Mesenchymal stem cell (in vitro differentiated cells and primary cell): Measurements from ENCODE around the gene PTPN21.

Experiments used
- DNase-seq: peaks from one replicate; pipeline ENCODE4 v3.0.0-alpha.2; 2013
- H2AFZ ChIP-seq: one replicate; pipeline ENCODE4 v1.6.1; 2013; ENCODE audit warnings: low read depth, mild to moderate bottlenecking, control low read depth, inconsistent platforms, low read length, moderate library complexity
- H2AK5ac ChIP-seq: 2 replicates; pipeline ENCODE4 v1.6.1; 2013; ENCODE audit warnings: low read length, moderate library complexity, mild to moderate bottlenecking, inconsistent platforms; ENCODE audit not compliant: severe bottlenecking
- H2BK120ac ChIP-seq: one replicate; pipeline ENCODE4 v1.6.1; 2013; ENCODE audit warnings: low read depth, mild to moderate bottlenecking, inconsistent platforms, low read length, moderate library complexity
- H2BK12ac ChIP-seq, 2 experiments: one replicate each; pipeline ENCODE4 v1.6.1; 2013; ENCODE audit warnings: inconsistent platforms in 2 of 2, low read length in 2 of 2, mild to moderate bottlenecking in 2 of 2, moderate library complexity in 2 of 2, control low read depth in 1 of 2
- H2BK15ac ChIP-seq: one replicate; pipeline ENCODE4 v1.6.1; 2013; ENCODE audit warnings: mild to moderate bottlenecking, low read depth, inconsistent platforms; ENCODE audit not compliant: poor library complexity, severe bottlenecking
- H2BK5ac ChIP-seq: 2 replicates; pipeline ENCODE4 v1.6.1; 2013; ENCODE audit warnings: low read depth, mild to moderate bottlenecking, low read length, control low read depth, inconsistent platforms; ENCODE audit not compliant: poor library complexity, severe bottlenecking
- H3K14ac ChIP-seq, 2 experiments: one replicate each; pipeline ENCODE4 v1.6.1; 2013; ENCODE audit warnings: inconsistent platforms in 2 of 2, low read length in 2 of 2, control low read depth in 1 of 2, mild to moderate bottlenecking in 1 of 2, moderate library complexity in 1 of 2
- H3K18ac ChIP-seq, 2 experiments: one replicate each; pipeline ENCODE4 v1.6.1; 2013; ENCODE audit warnings: inconsistent platforms in 2 of 2, low read length in 2 of 2, control low read depth in 1 of 2, low read depth in 1 of 2, mild to moderate bottlenecking in 1 of 2
- H3K23ac ChIP-seq, 2 experiments: one replicate each; pipeline ENCODE4 v1.6.1; 2013; ENCODE audit warnings: inconsistent platforms in 2 of 2, low read length in 2 of 2, mild to moderate bottlenecking in 2 of 2, moderate library complexity in 2 of 2, control low read depth in 1 of 2
- H3K27ac ChIP-seq: 2 replicates; pipeline ENCODE4 v1.5.1; 2013; ENCODE audit warnings: mild to moderate bottlenecking, moderate library complexity, low read length, control low read depth, inconsistent platforms; ENCODE audit not compliant: poor library complexity, severe bottlenecking
- H3K27me3 ChIP-seq, 2 experiments: 2 replicates each; pipeline versions ENCODE4 v1.6.1 to v1.7.0; 2013; ENCODE audit warnings: low read length in 2 of 2, mild to moderate bottlenecking in 2 of 2, moderate library complexity in 2 of 2, control low read depth in 1 of 2, inconsistent platforms in 1 of 2; ENCODE audit not compliant: control insufficient read depth in 1 of 2, insufficient read depth in 1 of 2
- H3K36me3 ChIP-seq, 2 experiments: 2 replicates each; pipeline versions ENCODE4 v1.6.1 to v1.7.0; 2013; ENCODE audit warnings: low read length in 2 of 2, control low read depth in 1 of 2, inconsistent platforms in 1 of 2, low read depth in 1 of 2, mild to moderate bottlenecking in 1 of 2; ENCODE audit not compliant: insufficient read depth in 2 of 2, control insufficient read depth in 1 of 2
- H3K4ac ChIP-seq, 2 experiments: one replicate each; pipeline ENCODE4 v1.6.1; 2013; ENCODE audit warnings: inconsistent platforms in 2 of 2, low read length in 2 of 2, mild to moderate bottlenecking in 2 of 2, moderate library complexity in 2 of 2, control low read depth in 1 of 2, low read depth in 1 of 2
- H3K4me1 ChIP-seq: 2 replicates; pipeline ENCODE4 v1.6.1; 2013; ENCODE audit warnings: low read depth, low read length, control low read depth; ENCODE audit not compliant: control insufficient read depth, insufficient read depth
- H3K4me2 ChIP-seq: 2 replicates; pipeline ENCODE4 v1.6.1; 2013; ENCODE audit warnings: low read length, mild to moderate bottlenecking, inconsistent platforms; ENCODE audit not compliant: poor library complexity, severe bottlenecking
- H3K4me3 ChIP-seq, 2 experiments: 2 replicates each; pipeline versions ENCODE4 v1.5.1 to v1.7.0; 2013; ENCODE audit warnings: low read length in 2 of 2, mild to moderate bottlenecking in 2 of 2, control low read depth in 1 of 2, low read depth in 1 of 2; ENCODE audit not compliant: insufficient read depth in 1 of 2
- H3K79me1 ChIP-seq: replicated peaks from 2 replicates; pipeline ENCODE4 v1.6.1; 2013; ENCODE audit warnings: mild to moderate bottlenecking, control low read depth, low read length, inconsistent platforms; ENCODE audit not compliant: poor library complexity, severe bottlenecking
- H3K9ac ChIP-seq: 2 replicates; pipeline ENCODE4 v1.7.0; 2013; ENCODE audit warnings: mild to moderate bottlenecking, low read length, moderate library complexity
- H3K9me3 ChIP-seq: 2 replicates; pipeline ENCODE4 v1.7.0; 2013; ENCODE audit warnings: mild to moderate bottlenecking, low read length; ENCODE audit not compliant: control insufficient read depth
- H4K8ac ChIP-seq: one replicate; pipeline ENCODE4 v1.6.1; 2013; ENCODE audit warnings: inconsistent platforms, mild to moderate bottlenecking, low read length, moderate library complexity
- H4K91ac ChIP-seq: one replicate; pipeline ENCODE4 v1.6.1; 2013; ENCODE audit warnings: mild to moderate bottlenecking, low read length, inconsistent platforms
- WGBS: methylation state at CpG from one replicate; pipeline ENCODE4 v1.1.7; 2013; ENCODE audit warnings: mixed read lengths; 5-methylcytosine and 5-hydroxymethylcytosine counted together

Gene PTPN21

DNA sequence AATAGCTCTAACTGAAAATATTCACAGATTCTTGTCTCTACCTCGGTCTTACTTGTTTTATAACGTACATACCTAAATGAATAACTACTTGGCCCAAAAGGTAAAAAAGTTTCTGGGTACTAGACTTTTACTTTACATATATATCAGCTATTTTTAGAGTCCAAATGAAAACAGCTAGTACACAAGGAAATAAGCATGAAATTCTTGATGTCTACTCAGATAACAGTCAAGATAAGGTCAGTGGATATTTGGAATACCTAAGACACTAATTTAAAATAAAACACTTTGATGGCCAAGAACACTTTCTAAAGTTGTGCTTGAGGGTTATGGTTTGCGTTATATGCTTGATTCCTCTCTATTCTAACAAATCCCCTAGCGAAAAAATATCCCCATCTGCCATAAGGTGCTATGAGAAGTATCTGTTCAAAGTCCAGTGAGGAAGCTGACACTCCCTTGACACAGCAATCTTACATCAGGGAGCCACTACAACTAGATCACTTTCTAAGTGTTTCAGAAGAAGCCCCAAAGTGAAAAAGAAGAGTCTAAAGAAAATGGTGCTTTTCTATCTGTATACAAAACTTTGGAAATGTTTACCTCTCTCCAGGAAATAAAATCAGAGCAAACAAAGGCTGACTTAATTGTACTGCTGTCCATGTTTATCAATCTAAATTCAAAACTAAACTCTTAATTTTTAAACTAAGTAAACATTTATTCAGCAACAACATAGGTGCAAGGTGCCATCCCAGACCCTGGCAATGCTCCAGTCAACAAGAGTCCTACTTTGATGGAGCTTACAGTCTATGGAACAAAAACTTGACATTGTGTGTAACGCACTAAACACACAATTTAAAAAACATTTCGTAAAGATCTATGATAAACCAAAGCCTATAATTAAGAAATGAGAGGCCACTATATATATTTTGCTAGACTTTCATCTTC, 11.7 kb downstream of the PTPN21 start:
- Histone ChIP-seq H3K36me3 (peaks cover 5 to 31% of the 10 kb centered on the region in 2 experiments), H3K4ac (no peak overlapping the region), H4K8ac (no peak overlapping the region), H2BK120ac (no peak overlapping the region), H3K27me3 (no peaks in the 10 kb centered on the region), H3K18ac (no peak overlapping the region), H2BK5ac (no peak overlapping the region), H2AK5ac (no peak overlapping the region), H3K4me3 (no peak overlapping the region), H3K4me1 (peaks cover 1% of the 10 kb centered on the region), H3K4me2 (no peak overlapping the region), H3K9me3 (no peaks in the 10 kb centered on the region), H2AFZ (no peak overlapping the region), H3K9ac (no peak overlapping the region), H2BK15ac (no peak overlapping the region), H3K79me1 (peaks cover 21% of the 10 kb centered on the region), H4K91ac (no peak overlapping the region), H3K23ac (no peak overlapping the region), H2BK12ac (no peak overlapping the region), H3K14ac (no peak overlapping the region), H3K27ac (no peak overlapping the region)
- 92% methylated on average over 2 of the region's 6 CpGs for WGBS
- no peak for DNase-seq

DNA sequence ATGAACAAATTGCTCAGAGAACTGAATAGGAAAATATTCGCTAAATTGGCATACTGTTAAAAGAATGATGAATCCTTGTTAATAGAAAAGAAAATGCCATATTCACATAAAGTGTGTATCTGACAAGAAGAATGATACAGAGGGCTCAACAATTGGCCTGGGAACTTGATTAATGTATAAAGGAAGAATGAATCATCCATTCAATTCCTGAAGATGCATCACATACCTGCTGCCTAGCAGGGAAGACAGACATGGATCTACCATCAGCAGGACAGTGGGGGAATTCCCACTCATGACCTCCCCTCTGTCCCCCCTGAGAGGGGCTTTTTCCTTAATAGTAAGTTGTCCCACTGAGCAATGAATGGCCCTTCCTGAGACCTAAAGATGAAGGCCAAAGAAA, 13.5 kb downstream of the PTPN21 start:
- no peak overlapping the region for H4K8ac ChIP-seq
- no peak overlapping the region for H3K4me3 ChIP-seq
- no peak overlapping the region for H2BK12ac ChIP-seq
- H4K91ac ChIP-seq: no peak overlapping the region
- no peak overlapping the region for H3K18ac ChIP-seq
- H3K14ac ChIP-seq: no peak overlapping the region
- H2BK5ac ChIP-seq: no peak overlapping the region
- peaks cover 3 to 22% of the 10 kb centered on the region in 2 experiments for H3K36me3 ChIP-seq
- H3K79me1 ChIP-seq: peaks cover 23% of the 10 kb centered on the region
- no peaks in the 10 kb centered on the region for H3K27me3 ChIP-seq
- no peak overlapping the region for H3K27ac ChIP-seq
- peaks cover 1% of the 10 kb centered on the region for H3K4me1 ChIP-seq
- H3K4me2 ChIP-seq: no peak overlapping the region
- no peak overlapping the region for H2BK15ac ChIP-seq
- no peak overlapping the region for H3K4ac ChIP-seq
- 67% methylated on average over 1 of the region's 1 CpG for WGBS
- H2AK5ac ChIP-seq: no peak overlapping the region
- DNase-seq: no peak
- H2BK120ac ChIP-seq: no peak overlapping the region
- H3K9me3 ChIP-seq: no peaks in the 10 kb centered on the region
- H3K23ac ChIP-seq: no peak overlapping the region
- no peak overlapping the region for H3K9ac ChIP-seq
- no peak overlapping the region for H2AFZ ChIP-seq

DNA sequence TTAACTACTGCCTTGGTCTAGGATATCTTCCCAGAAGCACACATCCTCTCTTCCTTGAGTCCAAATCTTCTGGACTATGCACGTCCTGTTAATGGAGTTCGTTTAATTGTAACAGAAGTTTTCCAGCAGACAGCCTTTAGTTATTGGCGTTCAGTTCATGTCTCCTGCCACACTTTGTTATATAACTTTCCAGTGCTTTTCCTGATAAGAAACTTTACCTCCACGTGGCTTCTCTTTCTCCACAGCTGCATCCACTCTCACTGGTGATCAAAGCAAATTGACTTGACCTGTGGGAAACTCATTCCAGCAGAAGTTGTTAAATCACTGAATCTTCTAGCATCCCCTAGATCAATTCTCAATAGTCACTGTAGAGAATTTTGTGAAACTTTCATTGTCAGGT, 19.0 kb downstream of the PTPN21 start:
- Histone ChIP-seq H2BK120ac (no peak overlapping the region), H4K91ac (no peak overlapping the region), H2BK12ac (no peak overlapping the region), H3K23ac (no peak overlapping the region), H4K8ac (no peak overlapping the region), H2BK5ac (no peak overlapping the region), H3K4ac (no peak overlapping the region), H3K9ac (no peak overlapping the region), H3K9me3 (no peaks in the 10 kb centered on the region), H3K4me3 (no peak overlapping the region), H3K79me1 (peaks cover 30% of the 10 kb centered on the region), H3K18ac (no peak overlapping the region), H3K4me2 (no peak overlapping the region), H2BK15ac (no peak overlapping the region), H2AFZ (no peak overlapping the region), H3K14ac (no peak overlapping the region), H3K4me1 (no peaks in the 10 kb centered on the region), H3K36me3 (peaks cover 14 to 46% of the 10 kb centered on the region in 2 experiments), H3K27me3 (no peaks in the 10 kb centered on the region), H2AK5ac (no peak overlapping the region), H3K27ac (no peak overlapping the region)
- no peak for DNase-seq
- WGBS: 79% methylated on average over 4 of the region's 4 CpGs

DNA sequence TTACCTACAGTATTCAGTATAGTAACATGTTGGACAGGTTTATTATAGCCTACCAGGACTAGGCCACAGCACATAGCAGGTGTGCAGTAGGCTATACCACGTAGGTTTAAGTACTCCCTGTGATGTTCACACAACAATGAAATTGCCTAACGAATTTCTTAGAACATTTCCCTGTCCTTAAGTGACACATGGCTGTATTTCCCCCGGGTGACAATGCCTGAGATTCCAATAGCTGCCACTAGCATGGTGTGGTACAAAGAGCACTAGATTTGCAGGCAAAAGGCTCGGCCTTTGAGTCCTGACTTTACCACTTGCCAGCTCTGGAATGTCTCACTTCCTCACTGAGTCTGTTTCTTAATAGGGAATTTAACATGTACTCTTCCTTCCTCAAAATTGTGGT, 19.7 kb downstream of the PTPN21 start:
- no peak overlapping the region for H2BK15ac ChIP-seq
- no peak overlapping the region for H2AFZ ChIP-seq
- H3K27me3 ChIP-seq: no peaks in the 10 kb centered on the region
- WGBS: 67% methylated on average over 4 of the region's 4 CpGs
- no peak overlapping the region for H4K8ac ChIP-seq
- peaks cover 28% of the 10 kb centered on the region for H3K79me1 ChIP-seq
- no peak overlapping the region for H3K9ac ChIP-seq
- H3K18ac ChIP-seq: no peak overlapping the region
- peak; percentile 14 for DNase-seq
- no peak overlapping the region for H3K23ac ChIP-seq
- no peak overlapping the region for H2BK5ac ChIP-seq
- no peak overlapping the region for H3K4me3 ChIP-seq
- H2AK5ac ChIP-seq: no peak overlapping the region
- no peak overlapping the region for H4K91ac ChIP-seq
- H2BK12ac ChIP-seq: no peak overlapping the region
- H3K36me3 ChIP-seq: peaks cover 14 to 43% of the 10 kb centered on the region in 2 experiments
- no peak overlapping the region for H3K14ac ChIP-seq
- H3K4me2 ChIP-seq: no peak overlapping the region
- no peak overlapping the region for H3K4ac ChIP-seq
- H3K27ac ChIP-seq: no peak overlapping the region
- no peaks in the 10 kb centered on the region for H3K4me1 ChIP-seq
- no peaks in the 10 kb centered on the region for H3K9me3 ChIP-seq
- no peak overlapping the region for H2BK120ac ChIP-seq
